Activated CD8-positive, alpha-beta memory T cell treated with anti-CD3 and anti-CD28 coated beads, Interleukin-2, amount 50 U/mL, for 4 hours (primary cell): ENCODE results near the gene ABHD17C.

Experiments used
- DNase-seq: peaks from one replicate; pipeline ENCODE4 v3.0.0-alpha.2; 2020

Gene ABHD17C

DNA sequence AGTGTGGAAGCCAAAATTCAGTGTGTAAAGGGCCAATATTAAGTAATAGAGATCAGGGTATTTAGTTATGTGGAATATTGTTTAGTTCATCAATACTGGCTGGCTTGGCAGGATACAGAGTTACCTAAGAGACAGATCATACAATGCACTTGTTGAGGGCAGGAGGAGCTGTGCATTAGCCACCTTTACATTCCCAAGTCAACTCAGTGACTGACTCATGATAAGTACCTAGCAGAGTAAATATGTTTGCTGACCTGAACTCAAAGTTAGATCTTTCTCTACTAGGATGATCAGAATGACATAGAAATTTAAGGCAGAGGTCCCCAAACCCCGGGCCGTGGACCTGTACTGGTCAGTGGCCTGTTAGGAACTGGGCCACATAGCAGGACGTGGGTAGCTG lies 3.5 kb upstream of the ABHD17C start:
- DNase-seq: no peak

DNA sequence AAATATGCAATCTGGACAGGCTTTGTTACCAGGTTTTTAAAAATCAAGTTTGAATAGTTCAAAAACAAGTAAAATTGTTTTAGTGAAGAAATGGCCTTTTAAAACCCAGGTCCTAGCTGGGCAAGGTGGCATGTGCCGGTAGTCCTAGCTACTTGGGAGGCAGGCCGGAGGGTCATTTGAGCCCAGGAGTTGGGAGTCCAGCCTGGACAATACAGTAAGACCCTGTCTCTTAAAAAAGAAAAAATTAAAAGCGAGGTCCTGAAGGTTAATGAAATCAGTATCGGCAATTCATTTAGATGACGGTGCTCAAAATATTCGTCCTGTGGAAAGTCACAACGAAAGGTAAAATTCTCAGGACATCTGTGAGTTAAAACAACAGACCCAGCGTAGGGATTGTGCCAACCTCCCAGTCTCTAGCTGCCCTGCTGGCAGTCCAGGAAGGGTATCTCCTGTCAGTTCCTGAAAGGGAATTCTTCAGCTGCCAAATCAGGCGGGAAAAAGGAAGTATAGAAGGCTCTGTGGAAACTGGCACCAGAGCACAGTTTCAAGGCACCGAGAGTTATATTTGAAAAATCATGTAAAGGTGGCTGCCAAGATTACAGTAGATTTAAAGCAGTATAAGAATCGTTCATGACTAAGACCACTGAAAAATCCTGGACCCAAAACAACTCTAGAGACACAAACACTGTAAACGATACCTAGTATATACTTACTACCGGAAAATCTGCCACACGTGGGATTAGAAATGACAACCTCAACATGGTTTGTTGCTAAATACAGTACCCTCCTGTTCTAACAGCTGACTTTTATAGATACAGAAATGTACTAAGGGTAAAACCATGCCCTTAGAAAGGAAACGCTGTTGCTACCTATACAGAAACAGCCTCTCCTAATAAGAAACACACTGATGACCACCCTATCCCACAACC lies 1.2 kb upstream of the ABHD17C start:
- DNase-seq: no peak

DNA sequence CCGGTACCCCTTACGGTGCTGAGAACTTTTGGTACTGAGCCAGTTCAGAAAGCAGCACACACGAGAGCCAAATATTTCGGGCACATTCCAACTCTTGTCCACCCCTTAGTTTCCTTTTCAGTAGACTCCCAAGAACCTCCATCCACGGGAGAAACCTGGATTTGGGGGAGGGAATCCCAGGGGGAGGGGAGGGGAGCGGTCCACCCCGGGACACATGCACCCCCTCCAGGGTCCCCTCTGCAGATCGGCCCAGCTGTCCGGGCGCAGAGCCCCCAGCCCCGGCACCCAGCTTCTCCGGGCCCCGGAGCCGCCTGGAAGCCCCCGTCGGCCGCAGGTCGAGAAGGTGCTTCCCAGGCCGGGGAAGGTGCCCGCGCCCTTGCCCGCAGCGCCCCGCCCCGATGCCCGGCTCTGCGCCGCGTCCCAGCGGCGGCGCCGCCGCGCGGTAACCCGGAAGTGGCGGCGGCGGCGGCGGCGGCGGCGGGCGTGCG lies 455 bp upstream of the ABHD17C start:
- peak; percentile 37 for DNase-seq

DNA sequence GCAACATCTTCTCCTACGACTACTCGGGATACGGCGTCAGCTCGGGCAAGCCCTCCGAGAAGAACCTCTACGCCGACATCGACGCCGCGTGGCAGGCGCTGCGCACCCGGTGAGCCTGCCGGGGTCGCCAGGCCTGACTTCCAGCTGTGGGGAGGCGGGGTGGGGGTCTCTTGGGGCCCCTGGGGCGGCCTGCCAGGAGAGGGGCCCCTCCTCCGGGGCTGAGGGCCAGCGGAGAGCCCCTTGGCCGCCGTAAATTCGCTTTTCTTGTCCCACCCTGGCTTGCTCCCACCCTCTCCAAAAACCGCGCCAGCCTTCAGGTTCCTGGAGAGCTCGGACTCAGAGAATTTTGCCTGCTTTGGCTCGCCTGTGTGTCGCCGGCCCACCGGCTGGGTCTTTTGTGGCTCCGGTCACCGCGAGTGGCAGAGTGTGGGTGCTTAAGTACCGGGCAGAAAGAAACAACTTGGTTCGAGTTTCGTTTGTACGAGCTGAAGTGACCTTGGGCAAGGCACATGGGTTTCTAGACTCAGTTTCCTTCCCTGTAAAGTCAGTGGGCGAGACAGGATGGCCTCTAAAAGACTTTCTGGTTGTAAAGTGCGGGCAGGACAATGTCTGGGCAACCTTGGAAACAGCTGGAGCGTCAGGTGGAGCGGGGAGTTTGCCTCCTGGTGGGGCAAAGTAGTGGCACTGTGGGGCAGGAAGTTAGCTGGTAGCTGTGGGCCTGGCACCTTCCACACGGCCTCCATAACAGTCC lies 976 bp downstream of the ABHD17C start:
- DNase-seq: peak; percentile 17

DNA sequence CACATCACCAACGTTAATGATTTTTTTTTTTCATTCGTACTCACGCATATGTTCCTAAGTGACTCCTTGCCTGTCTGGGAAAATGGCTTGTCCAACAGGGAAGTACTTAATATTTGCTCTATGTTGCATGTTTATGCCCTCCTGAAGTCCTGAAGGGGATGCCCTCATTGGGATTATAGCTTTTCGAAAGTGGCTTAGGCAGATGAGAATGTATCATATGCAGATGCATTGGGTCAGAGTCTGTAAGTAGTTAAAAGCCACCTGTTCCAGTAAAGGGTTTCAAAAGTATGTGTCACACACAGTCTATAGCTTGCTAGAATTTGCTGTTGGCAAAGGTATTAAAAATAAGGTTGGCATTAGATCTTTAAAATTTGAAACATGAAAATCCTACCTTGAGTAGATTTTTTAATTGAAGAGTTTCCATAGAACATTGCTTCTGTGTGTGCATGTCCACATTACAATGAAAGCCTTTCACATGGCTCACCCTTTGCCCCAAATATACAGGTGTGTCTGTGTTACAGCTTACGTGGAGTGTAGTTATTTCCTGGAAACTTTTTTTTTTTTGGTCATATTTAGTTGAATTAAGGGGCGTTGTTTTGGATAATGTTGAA lies 2.1 kb downstream of the ABHD17C start:
- DNase-seq: no peak

DNA sequence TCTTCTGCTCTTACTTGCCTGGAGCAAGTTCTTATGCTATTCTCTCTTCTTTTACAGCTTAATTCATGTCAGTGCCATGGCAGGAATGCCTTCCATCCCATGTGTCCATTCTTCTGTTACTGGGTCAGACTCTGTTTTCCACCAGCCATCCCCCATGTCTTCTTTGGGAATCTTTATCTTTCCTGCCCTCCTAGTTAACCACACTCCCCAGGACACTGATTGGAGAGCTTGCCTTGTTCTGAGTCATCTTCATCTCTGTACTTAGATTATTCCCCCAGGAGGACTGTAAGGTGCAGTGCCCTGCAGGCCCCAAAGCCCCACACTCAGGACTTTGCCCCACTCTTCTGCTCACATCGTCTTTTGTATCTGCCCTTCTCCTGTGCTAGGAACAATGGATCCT lies 3.6 kb downstream of the ABHD17C start:
- DNase-seq: no peak

DNA sequence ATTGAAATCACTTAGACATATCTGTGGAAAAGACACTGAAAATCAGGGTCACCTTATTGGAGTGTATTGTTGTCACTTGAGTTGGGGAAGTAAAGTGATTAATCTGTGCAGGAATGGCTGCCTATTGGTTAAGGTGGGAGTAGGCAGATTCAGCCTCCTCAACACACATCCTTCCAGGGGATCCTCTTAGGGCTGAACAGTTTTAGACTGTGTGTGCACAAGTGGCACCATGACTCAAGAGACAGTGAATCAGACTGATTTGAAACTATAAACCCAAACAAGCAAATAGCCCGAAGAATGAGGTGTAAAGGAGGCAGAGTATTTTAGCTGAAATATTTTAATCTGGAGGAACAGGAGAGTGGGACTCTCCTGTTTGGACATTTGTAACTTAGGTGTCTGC lies 4.9 kb downstream of the ABHD17C start:
- no peak for DNase-seq

DNA sequence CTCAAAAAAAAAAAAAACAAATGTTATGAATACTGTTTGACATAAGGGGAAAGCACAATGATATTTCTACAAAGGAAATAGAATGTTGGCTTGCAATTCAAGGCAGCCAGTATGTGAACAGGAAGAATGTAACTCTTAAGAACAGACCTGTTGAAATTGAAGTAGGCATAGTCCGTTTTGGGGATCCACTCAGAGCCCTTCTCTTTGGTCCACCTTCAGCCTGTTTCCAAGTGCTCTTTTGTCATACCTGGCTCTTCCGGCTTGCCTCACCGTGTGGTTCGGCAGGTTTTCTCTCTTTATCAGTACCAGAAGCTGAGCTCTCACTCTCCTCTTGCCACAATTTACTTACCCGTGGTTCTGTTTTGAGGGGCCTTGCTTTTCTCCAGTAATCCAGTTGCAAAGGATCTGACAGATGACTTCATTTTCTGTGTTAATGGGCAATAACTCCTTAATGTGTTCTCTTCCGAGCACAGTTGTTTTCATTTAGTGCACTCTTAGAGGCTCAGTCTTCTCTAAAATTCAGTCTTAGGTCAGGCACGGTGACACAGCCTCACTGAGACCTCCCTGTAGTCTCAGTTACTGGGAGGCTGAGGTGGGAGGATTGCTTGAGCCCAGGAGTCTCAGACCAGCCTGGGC lies 6.7 kb downstream of the ABHD17C start:
- no peak for DNase-seq

DNA sequence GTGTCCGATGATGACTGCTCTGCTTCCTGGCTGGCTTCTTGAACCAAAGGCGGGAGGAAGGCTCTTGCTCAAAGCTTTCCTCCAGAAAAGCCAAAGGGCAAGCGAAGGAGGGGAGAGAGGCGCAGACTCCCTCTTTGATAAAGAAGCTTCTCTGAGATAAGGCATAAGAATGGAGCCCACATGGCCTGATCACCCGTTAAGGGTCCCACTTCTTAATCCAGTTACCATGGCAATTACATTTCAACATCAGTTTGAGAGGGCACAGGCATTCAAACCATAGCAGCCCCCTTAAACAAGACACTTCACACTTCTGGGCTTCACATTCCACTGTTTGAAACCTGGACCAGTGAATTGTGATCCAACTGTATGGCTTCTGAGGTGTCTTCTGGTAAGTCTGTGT lies 8.0 kb downstream of the ABHD17C start:
- DNase-seq: no peak

DNA sequence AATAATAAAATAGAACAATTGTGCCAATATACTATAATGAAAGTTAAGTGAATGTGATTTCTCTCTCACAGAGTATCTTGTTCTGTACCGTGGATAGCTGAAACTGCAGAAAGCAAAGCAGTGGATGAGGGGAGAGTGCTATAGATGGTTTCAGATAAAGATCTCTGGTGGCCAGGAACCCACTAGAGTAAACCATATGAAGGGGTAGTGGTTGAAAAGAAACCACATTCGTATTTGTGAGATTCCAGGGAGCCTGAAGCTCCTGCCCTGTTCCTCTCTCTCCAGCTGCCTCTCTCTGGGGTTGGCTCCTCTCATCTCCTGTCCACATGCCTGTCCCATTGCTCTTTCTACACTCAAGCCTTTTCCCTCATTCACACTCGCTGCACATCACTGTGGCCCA lies 8.9 kb downstream of the ABHD17C start:
- DNase-seq: no peak

DNA sequence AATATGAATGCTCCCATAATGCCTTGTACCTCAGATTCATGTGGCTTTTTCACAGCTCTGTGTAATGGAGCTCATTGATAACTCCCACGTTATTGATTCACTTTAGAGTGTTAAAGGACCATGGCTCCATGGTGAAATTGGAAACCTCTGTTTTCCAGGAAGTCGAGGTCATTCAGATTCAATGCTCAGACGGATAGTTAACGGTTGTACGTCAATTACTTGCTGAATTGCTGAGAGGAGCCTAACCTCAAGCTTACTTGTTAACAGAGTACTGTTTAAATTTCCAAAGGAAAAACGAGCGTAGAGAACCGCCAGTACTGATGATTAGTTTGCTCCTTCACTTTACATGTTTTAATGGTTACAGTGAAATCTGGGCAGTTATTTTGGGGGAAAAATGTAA lies 11.1 kb downstream of the ABHD17C start:
- DNase-seq: no peak

DNA sequence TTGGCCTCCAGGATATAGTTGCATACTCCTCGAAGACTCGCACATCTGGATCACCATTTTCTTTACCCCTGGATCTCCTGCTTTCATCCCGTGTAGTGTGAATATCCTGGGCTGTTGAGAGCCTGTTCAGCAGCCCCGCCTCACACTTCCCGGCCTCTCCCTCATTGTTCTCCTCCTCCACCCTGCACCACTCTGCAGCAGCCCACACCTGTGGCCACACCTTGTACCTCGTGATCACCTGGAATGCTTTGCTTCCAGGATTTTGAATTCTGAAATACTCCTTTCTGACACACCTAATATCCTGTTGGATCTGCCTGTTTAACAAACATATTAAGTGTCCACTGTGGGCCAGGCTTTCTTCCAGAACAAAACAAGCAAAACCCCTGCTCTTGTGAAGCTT lies 14.4 kb downstream of the ABHD17C start:
- DNase-seq: no peak

DNA sequence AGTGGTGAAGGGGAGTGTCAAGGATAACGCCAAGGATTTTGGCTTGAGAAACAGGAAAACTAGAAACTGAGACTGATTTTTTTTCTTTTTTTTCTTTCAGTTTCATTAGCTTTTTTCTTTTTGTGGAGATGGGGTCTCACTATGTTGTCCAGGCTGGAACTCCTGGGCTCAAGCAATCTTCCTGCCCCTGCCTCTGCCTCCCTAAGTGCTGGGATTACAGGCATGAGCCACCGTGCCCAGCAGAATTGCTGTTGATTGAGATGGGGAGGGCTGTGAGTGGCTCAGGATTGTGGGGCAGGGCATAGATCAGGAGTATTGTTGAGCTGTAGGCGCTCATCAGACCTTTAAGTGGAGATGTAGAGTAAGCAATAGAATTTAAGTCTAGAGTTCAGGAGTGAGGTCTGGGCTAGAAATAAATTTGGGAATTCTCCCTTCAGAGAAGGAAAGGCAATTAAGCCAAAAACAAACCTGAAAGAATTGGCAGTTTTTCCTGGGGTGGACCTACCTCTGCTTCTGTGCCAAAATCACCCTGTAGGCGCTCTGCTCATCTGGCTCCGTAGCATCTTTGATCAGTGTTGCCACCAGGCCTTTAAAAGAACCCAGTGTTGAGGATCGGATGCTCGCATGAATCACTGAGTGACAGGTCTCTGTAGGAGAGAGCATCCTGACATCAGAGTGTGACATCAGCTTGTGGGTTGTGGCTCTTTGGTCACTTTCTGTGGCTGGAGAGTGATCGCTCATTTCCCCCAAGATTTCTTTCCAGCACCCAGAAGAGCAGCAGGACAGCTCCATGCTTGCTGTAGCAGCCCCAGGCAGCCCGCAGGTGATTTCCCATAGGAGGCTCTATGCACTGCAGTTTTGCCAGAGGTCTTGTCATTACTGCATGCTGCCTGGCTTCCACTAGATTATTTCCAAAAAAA lies 15.8 kb downstream of the ABHD17C start:
- no peak for DNase-seq

DNA sequence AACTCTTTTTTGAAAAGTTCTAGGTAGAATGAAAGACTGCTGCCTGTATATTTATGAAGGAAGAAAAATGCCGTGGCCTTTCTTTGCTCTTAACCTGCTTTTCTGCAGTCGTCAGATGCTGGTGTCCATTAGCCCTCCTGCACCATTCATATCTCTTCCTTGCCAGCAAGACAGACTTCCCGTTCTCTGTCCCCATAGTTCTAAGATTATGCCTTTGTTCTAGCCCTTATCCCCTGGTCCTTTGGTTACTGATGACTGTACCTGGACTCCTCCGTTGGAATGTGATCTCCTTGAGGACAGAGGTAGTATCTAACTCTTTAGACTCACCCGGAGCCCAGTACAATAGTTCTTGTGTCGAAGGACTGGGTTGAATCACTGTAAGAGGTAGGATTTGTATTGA lies 16.8 kb downstream of the ABHD17C start:
- DNase-seq: no peak

DNA sequence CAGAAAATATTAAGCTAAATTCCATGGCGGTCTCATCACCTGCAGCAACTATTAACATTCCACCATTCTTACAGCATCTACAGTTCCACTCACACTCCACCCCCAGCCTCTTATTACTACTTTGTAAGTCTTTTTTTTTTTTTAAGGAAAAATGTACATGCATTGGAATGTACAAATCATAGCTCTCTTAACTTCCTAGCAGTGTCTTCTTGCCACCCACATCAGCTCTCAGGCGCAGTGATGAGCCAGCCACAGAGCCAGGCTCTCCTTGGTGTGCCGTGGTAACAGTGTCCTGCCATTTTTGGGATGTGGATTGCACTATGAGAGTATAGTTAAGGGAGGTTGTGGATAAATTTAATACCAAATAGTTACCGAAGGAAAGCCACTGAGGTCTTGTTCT lies 17.8 kb downstream of the ABHD17C start:
- DNase-seq: no peak

DNA sequence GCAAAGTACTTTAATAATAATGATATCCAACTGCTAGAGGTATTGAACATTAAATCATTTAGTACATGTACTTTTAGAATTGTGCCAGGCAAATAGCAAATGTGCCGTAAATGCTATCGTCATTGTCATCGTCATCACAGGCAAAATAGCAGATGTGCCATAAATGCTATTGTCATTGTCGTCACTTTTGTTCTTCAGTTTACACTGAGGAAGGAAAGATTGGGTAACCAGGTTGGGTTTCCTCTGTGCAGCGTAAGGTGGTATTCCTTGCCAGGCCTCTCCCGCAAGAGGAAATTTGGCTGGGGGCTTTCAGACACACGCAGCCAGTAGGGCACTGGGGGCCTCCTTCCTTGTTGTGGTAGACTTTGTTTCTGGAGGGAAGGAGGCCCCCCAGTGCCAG lies 26.4 kb downstream of the ABHD17C start:
- no peak for DNase-seq

DNA sequence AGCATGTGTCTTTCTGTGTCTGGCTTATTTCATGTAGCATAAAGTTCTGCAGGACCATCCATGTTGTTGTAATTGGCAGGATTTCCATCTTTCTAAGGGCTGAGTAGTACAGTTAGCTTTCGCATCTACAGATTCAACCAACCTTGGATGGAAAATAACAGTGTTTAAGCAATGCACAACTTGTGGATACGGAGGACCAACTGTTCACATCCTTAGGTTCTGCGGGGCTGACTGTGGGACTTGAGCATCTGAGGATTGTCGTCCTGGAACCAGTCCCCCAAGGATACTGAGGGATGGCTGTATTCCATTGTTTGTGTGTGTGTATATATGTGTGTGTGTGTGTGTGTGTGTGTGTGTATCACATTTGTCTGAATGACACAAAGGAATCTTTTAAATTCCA lies 27.7 kb downstream of the ABHD17C start:
- no peak for DNase-seq

DNA sequence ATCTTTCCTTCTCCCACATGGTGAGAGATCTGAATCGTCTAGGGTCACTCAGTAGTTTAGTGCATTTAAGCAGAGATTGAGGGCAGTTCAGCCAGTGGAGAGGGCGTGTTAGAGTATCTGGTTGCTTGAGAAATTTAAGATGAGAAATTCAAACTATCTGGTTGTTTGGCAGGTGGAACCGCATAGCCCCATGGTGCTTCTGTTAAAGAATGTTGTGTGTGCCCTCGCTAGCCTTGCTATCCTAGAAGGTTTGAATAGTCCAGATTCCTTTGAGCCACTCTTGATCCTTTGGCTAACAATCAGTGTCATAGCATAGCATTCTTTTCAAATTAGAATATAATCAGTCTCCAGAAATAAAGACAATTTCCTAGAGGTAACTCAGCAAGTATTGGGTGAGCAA lies 32.1 kb downstream of the ABHD17C start:
- no peak for DNase-seq

DNA sequence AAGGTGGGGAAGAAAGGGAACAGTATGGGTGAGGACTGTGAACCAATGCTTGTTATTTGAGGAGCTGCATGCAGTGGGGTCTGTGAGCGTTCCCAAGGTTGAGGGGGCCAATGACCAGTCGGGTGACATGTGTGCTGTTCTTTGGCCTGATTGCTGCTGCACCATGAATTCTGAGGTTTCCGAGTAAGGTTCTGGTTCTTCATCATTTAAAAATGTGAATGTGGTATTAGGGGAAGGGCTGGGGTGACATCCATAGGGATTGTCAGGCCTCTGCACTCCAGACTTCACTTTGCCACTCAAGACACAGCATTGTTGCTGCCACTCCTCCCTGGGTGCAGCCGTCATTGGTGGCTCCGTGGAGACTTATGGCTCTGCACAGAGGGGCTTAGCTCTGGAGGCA lies 32.5 kb downstream of the ABHD17C start:
- no peak for DNase-seq

DNA sequence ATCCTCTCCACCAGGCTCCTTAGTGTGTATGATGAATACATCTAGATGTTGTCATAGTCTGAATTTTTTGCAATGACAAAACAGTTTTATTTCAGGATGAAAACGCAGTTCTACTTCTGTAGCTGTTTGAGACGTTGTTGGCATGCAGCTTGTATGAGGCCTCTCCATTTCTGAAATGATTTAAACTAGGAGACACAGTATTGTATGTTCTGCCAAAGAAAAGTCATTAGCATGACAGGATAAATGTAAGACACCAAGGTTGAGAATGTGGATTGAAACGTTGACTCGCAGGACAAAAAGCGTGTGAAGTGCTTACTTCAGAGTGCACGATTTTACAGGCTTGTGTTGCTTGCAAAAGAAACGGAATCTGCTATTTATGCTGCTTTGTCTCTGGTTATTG lies 35.3 kb downstream of the ABHD17C start:
- no peak for DNase-seq

DNA sequence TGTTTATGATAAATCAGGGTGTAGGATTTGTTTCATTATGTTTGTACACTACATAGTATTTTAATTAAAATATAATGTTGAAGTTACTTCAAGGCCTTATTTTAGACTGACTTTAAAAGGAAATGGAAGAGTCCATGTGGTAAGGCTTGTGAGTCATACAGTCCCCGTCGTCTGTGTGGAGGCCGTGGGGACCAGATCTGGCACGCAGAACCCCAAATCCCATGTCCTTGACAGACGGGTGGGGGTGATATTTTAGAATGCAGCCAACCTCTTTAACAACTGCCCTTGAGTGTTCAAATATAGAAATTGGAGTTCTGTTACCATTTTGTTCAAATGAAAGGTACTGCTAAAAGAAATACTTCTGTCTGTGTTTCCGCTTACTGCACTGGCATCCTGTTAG lies 35.8 kb downstream of the ABHD17C start:
- no peak for DNase-seq

DNA sequence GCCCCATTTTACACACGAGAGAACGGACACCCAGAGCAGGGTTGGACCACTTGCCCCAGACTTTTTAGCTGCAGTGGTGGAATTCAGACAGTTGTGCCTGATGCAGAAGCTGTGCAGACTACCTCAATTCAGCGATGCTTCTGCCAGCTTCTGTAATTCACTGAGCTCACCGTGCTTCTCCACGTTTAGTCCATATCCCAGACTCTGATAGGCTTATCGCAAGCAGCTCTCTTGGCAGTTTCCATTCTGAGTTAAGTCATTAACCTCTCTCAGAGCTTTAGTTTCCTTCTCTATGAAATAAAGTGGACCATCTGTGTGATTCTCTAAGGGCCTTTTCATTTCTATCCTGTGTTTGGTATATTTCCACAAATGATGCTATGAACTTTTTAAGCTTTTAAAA lies 37.1 kb downstream of the ABHD17C start:
- DNase-seq: no peak
